ENCODE results near the gene LMBR1.
A peak's percentile ranks its signal among the peaks of the same experiment; 100 is the strongest.

Gene LMBR1

DNA sequence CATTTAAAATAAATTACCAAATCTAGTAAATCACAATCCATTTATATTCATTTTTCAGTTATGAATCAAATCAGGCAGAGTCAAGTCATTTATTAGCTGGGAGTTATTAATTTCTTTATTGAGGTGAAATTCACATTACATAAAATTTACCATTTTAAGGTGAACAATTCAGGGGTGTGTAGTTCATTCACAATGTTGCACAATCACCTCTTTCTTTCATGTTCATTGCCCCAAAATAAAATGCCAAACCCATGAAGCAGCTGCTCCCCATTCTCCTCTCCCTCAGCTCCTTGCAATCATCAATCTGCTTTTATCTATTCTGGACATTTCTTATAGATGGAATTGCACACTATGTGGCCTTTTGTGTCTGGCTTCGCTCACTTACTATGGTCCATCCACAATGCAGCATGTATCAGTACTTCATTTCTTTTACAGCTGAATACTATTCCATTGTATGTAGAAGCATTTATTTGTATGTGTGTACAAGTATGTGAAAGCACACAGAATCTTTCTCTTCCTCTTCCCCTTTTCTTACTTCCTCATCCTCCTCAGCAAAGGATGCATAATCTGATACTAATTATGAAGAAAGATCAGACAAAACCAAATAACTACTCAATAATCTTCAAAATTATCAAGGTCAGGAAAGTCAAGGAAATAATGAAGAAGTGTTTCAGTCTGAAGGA lies 60.6 kb downstream of the LMBR1 start:
- no peak for DNase-seq (ENCODE audit: low read depth)
- no peak for TF ChIP-seq CTCF (IDR thresholded peaks at IDR 0.05; ENCODE audit: insufficient read depth, low read depth, low read length, missing control alignments)
- H3K4me3 ChIP-seq (ENCODE audit: low read length) = no peak overlapping the region

- TF ChIP-seq CTCF (IDR thresholded peaks at IDR 0.05; ENCODE audit: insufficient read depth, low read depth, low read length, missing control alignments) = no peak
- H3K4me3 ChIP-seq (ENCODE audit: low read length) = no peak overlapping the region
- DNase-seq (ENCODE audit: low read depth) = peak; percentile 65
Measured at GRCh38 chr7:156829669-156830336, 63.2 kb downstream of the LMBR1 start.

DNA sequence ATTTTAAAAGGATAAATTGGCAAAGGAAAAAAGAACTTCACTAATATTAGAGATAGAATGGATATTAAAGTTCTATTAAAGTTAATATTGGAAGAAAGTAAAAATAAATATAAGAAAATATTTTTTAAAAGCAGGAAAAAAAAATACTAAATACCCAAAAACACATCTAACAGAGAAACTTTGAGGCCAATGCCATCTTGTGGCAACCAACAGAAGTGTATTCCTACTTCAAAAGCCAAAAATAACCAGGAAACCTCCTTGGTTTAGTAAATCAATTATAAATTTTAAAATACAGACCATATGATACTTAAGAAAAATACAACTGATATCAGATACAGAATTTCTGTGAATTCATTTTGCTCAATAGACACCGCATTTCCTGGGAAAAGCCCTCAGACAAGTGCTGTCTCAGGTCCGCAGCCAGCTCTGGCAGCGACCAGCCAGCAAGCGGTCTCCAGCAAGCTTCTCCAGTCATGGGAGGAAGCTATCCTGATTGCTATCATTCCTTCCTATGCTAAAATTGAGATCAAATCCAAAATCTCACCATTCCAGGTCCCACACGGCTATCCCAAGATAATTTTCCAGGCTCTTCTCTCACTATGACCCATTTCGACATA lies 65.3 kb downstream of the LMBR1 start:
- peak; percentile 53 for TF ChIP-seq CTCF (IDR thresholded peaks at IDR 0.05; ENCODE audit: insufficient read depth, low read depth, low read length, missing control alignments)
- no peak overlapping the region for H3K4me3 ChIP-seq (ENCODE audit: low read length)
- DNase-seq (ENCODE audit: low read depth) = peak; percentile 27

- H3K4me3 ChIP-seq (ENCODE audit: low read length) = no peak overlapping the region
- peak; percentile 80 for DNase-seq (ENCODE audit: low read depth)
- TF ChIP-seq CTCF (IDR thresholded peaks at IDR 0.05; ENCODE audit: insufficient read depth, low read depth, low read length, missing control alignments) = no peak
Measured at GRCh38 chr7:156823435-156823834, 69.5 kb downstream of the LMBR1 start.

DNA sequence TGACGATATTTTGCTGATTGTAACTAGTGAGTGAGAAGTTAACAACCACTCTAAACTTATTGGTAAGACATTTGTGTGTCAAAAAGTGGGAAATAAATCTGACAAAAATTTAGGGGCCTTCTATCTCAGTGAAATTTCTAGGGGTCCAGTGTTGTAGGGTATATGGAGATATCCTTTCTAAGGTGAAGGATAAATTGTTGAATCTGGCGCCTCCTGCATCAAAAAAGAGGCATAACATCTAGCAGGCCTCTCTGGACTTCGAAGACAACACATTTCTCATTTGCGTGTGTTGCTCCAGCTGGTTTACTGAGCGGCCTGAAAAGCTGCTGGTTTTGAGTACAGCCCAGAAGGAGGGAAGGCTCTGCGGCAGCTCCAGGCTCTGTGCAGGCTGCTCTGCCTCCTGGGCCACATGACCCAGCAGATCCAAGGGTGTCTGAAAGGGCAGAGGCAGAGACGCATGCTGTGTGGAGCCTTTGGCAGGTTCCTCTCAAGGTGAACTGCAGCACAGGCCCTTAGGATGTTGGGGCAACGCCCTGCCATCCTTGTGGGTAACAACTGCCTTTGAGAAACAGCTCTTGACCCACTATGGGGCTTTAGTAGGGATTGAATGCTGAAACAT lies 72.4 kb downstream of the LMBR1 start:
- H3K4me3 ChIP-seq (ENCODE audit: low read length) = no peak overlapping the region
- no peak for DNase-seq (ENCODE audit: low read depth)
- peak; percentile 34 for TF ChIP-seq CTCF (IDR thresholded peaks at IDR 0.05; ENCODE audit: insufficient read depth, low read depth, low read length, missing control alignments)

- DNase-seq (ENCODE audit: low read depth) = no peak
- no peak for TF ChIP-seq CTCF (IDR thresholded peaks at IDR 0.05; ENCODE audit: insufficient read depth, low read depth, low read length, missing control alignments)
- no peak overlapping the region for H3K4me3 ChIP-seq (ENCODE audit: low read length)
Measured at GRCh38 chr7:156819733-156820295, 73.2 kb downstream of the LMBR1 start.
